Kidney epithelial cell (primary cell): ENCODE results near the gene IER3. TPM values are rescaled to one million over a fixed set of nuclear protein-coding genes. Genes with fewer than 3 reads are reported as not detected.

Experiments used
- DNase-seq: peaks from one replicate; pipeline ENCODE4 v3.0.0-alpha.2; 2010; ENCODE audit warnings: low read depth
- H3K27me3 ChIP-seq: 2 replicates; pipeline ENCODE4 v1.6.0; 2011; ENCODE audit warnings: low read length; ENCODE audit not compliant: control insufficient read depth, insufficient read depth
- H3K36me3 ChIP-seq: 2 replicates; pipeline ENCODE4 v1.5.1; 2011; ENCODE audit warnings: low read length; ENCODE audit not compliant: control insufficient read depth, insufficient read depth
- H3K4me3 ChIP-seq: 2 replicates; pipeline ENCODE4 v1.5.1; 2011; ENCODE audit warnings: low read depth, mild to moderate bottlenecking, control low read depth, low read length
- total RNA-seq: library from RNA; depleted of rRNA; stranded (reverse); fragments of >200 nt; gene quantifications from 2 replicates; pipeline ENCODE4 v1.2.3, GENCODE V29; 2015
- TF ChIP-seq, protein P1 (sequence below): IDR thresholded peaks from 2 replicates; pipeline ENCODE4 v1.5.1; 2011; ENCODE audit warnings: mild to moderate bottlenecking, moderate library complexity, low read length, control low read depth, inconsistent platforms; ENCODE audit not compliant: insufficient read depth, poor library complexity, severe bottlenecking

The IER3 gene
- total RNA-seq, 1 donor from 2014 or later = 229 TPM

DNA sequence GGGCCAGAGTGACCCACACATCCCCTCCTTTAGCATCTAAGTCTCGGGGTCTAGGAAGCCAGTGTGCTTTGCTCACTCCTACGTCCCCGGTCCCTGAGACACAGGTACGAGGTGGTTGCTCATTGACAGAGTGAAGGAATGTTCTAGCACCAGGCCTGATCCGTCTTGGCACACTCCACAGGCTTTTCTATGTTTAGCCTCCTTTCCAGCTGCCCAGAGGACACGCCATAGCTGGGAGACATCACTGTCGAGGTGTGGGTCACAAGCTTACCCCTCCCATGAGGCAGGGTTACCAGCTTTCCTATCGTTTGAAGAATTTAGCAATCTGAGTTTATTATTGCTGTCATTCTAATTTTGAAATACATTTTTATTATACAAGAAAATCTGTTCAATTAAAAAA, 30.4 kb upstream of the IER3 start:
- H3K27me3 ChIP-seq = no peaks in the 10 kb centered on the region
- TF ChIP-seq, protein P1, sequence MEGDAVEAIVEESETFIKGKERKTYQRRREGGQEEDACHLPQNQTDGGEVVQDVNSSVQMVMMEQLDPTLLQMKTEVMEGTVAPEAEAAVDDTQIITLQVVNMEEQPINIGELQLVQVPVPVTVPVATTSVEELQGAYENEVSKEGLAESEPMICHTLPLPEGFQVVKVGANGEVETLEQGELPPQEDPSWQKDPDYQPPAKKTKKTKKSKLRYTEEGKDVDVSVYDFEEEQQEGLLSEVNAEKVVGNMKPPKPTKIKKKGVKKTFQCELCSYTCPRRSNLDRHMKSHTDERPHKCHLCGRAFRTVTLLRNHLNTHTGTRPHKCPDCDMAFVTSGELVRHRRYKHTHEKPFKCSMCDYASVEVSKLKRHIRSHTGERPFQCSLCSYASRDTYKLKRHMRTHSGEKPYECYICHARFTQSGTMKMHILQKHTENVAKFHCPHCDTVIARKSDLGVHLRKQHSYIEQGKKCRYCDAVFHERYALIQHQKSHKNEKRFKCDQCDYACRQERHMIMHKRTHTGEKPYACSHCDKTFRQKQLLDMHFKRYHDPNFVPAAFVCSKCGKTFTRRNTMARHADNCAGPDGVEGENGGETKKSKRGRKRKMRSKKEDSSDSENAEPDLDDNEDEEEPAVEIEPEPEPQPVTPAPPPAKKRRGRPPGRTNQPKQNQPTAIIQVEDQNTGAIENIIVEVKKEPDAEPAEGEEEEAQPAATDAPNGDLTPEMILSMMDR = no peak
- no peak overlapping the region for H3K4me3 ChIP-seq
- H3K36me3 ChIP-seq = no peaks in the 10 kb centered on the region
- no peak for DNase-seq

DNA sequence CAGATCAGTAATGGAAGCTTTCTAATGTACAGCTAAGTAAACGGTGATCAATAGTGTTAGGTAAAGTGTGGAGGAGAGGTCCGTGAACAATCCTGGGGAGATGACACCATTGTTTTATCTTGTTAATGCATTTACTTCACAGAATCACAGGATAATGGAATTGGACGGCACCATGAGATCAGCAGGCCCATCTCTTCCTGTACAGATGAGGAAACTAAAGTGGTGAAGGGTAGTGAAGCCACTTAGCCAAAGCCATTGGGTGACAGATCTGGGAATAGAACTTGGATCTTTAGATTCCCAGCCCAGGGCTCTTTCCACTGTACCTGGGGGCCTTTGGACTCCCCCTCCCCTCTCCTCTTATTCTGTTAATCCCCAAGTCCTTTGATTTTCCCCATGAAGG, 26.2 kb upstream of the IER3 start:
- Histone ChIP-seq H3K36me3 (no peaks in the 10 kb centered on the region), H3K4me3 (no peak overlapping the region), H3K27me3 (no peaks in the 10 kb centered on the region)
- TF ChIP-seq, protein P1 = no peak
- no peak for DNase-seq

DNA sequence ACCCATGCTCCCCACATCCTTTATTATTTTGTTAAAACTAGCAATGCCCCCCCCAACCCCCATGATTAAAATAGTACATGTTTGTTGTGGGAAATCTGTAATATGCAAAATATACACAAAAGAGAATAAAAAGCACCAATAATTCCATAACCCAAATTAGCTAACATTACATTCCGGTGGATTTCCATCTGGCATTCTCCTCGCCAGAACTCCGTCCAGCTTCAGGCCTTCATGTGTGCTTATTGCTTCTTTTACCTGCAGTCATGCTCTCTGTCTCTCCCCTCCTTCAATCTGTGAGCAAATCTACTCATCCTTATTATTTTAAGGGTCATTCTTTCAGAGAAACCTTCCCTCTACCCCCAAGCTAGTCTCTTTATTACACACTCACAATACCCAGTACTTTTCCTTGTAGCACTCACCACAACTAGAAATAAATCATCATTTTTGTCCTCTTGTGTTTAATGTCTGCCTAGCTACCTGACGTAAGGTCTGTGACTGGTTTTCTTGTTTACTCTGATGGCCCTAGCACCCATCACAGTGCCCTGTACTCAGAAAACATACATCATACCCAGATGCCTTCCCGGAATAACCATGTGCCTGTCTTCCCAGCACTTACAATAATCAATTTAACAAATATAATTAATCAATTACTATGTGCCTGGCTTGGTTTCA, 25.6 kb upstream of the IER3 start:
- H3K4me3 ChIP-seq = no peak overlapping the region
- H3K27me3 ChIP-seq = no peaks in the 10 kb centered on the region
- DNase-seq = no peak
- H3K36me3 ChIP-seq = no peaks in the 10 kb centered on the region
- TF ChIP-seq, protein P1 = no peak

DNA sequence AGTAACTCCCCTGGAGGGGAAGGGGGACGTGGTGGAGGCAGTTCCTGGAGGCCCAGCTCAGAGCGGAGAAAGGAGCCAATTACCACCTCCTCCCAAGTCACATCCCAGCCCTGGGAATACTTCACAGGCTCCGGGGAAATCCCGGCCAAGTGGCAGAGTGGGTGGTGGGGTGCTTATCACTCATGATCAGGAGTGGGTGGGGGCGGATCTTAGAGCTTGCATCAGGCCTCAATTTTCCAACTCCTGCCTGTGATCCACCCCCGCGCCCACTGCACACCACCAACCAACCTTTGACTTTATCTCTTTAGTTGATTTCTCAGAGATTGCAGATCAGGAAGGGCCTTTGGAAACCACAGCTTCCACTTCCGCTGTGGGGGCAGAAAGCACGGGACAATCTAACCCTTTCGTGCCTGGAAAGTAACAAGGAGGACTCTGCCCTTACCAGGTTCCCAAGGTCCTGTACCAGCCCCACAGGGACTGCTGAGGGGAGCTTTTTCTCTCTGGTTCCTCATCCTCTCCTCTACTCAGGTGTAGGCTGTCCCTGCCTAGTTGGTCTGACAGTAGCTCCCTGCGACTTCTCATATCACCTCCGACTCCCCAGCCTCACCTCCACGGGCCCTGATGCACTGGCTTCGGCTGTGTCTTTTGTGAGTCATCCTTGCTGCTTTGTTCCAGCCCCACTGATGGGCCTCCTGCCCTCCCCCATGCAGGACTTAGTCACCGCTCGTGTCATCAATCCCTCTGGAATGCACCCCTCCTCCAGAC, 24.9 kb upstream of the IER3 start:
- no peak overlapping the region for H3K4me3 ChIP-seq
- DNase-seq = peak; percentile 92

DNA sequence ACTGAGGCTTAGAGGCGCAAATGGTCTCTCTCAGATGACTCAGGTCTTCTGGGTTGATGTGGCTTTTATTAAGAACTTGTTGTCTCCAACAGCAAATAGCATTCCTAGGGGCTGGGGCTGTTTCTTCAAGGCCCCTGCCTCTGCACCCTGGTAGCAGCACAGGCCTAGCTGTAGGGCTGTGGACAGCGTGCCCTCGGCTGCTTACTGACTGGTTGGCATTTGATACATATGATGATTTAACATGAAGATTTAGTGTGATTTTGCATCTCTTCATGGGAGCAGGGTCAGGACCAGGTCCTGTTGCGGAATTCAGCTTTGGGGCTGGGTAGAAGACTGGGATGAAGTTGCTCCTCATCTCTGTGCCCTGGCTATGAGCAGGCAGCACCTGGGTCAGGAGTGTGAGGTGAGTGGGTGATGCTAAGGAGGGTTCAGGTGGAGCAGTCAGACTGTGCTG, 24.3 kb upstream of the IER3 start:
- no peak for DNase-seq
- H3K27me3 ChIP-seq = no peaks in the 10 kb centered on the region
- H3K36me3 ChIP-seq = no peaks in the 10 kb centered on the region
- TF ChIP-seq, protein P1 = no peak
- no peak overlapping the region for H3K4me3 ChIP-seq

More for the DNA sequence above, 24.9 kb upstream of the IER3 start:
- TF ChIP-seq, protein P1 = no peak
- H3K36me3 ChIP-seq = no peaks in the 10 kb centered on the region
- no peaks in the 10 kb centered on the region for H3K27me3 ChIP-seq
